Smooth muscle cell (in vitro differentiated cells): Measurements from ENCODE around the gene HIGD1B. TPM values are rescaled to one million over a fixed set of nuclear protein-coding genes. Genes with fewer than 3 reads are reported as not detected.

Source experiments
- DNase-seq: peaks from one replicate; lab custom pipeline; 2025; ENCODE audit not compliant: unreplicated experiment; lab: John Stamatoyannopoulos, UW
- H2AFZ ChIP-seq: fragments of 200-600 bp; sonication (generic); 2 replicates; pipeline ENCODE4 v1.6.0; 2016; ENCODE audit warnings: antibody characterized with exemption, low read depth, mild to moderate bottlenecking
- H3F3A ChIP-seq: fragments of 200-600 bp; sonication (generic); 2 replicates; pipeline ENCODE4 v1.6.0; 2017; ENCODE audit warnings: antibody characterized with exemption, low read depth
- H3K27ac ChIP-seq: fragments of 200-600 bp; sonication (generic); 2 replicates; pipeline ENCODE4 v1.5.1; 2016; ENCODE audit warnings: low read depth, mild to moderate bottlenecking
- H3K27me3 ChIP-seq: fragments of 200-600 bp; sonication (generic); 2 replicates; pipeline ENCODE4 v1.6.1; 2016; ENCODE audit warnings: low read depth, mild to moderate bottlenecking
- H3K36me3 ChIP-seq: fragments of 200-600 bp; sonication (generic); 2 replicates; pipeline ENCODE4 v1.5.1; 2016; ENCODE audit warnings: low read depth
- H3K4me1 ChIP-seq: fragments of 200-600 bp; sonication (generic); 2 replicates; pipeline ENCODE4 v1.5.1; 2016; ENCODE audit warnings: low read depth
- H3K4me2 ChIP-seq: fragments of 200-600 bp; sonication (generic); 2 replicates; pipeline ENCODE4 v1.6.0; 2016; ENCODE audit warnings: mild to moderate bottlenecking
- H3K4me3 ChIP-seq: fragments of 200-600 bp; sonication (generic); 2 replicates; pipeline ENCODE4 v1.5.1; 2016; ENCODE audit warnings: mild to moderate bottlenecking
- H3K79me2 ChIP-seq: fragments of 200-600 bp; sonication (generic); 2 replicates; pipeline ENCODE4 v1.6.0; 2016; ENCODE audit warnings: low read depth, mild to moderate bottlenecking
- H3K9ac ChIP-seq: fragments of 200-600 bp; sonication (generic); 2 replicates; pipeline ENCODE4 v1.6.0; 2016; ENCODE audit warnings: low read depth
- H3K9me3 ChIP-seq: fragments of 200-600 bp; sonication (generic); replicated peaks from 2 replicates; pipeline ENCODE4 v1.5.1; 2016; ENCODE audit warnings: low read depth
- H4K20me1 ChIP-seq: fragments of 200-600 bp; sonication (generic); 2 replicates; pipeline ENCODE4 v1.6.0; 2016; ENCODE audit warnings: low read depth
- WGBS: methylation state at CpG from one replicate; pipeline ENCODE4 v1.1.7; 2016; ENCODE audit warnings: low lambda C conversion rate; 5-methylcytosine and 5-hydroxymethylcytosine counted together
- polyA plus RNA-seq: library from polyadenylated mRNA; unstranded; fragments of >200 nt; fragmentation: Nextera tagmentation; extraction: Ambion mirVana; gene quantifications from 2 replicates; pipeline ENCODE4 v1.2.1, GENCODE V29; 2016
- total RNA-seq: library from RNA; depleted of rRNA; stranded (reverse); fragments of >200 nt; gene quantifications from 2 replicates; pipeline ENCODE4 v1.2.3, GENCODE V29; 2014
- TF ChIP-seq, protein P1 (sequence below): fragments of 200-600 bp; sonication (generic); IDR thresholded peaks from 2 replicates; pipeline ENCODE4 v1.5.1; 2017; ENCODE audit warnings: borderline replicate concordance, mild to moderate bottlenecking, antibody characterized with exemption; ENCODE audit not compliant: insufficient read depth, poor library complexity, severe bottlenecking

Gene HIGD1B
- total and polyA plus RNA-seq, 2 experiments from 2014 or later = 0.39 TPM; not detected in 1

GRCh38 chr17:44878627-44879221, 31.0 kb downstream of the HIGD1B start:
- H3K9ac ChIP-seq = no peak overlapping the region
- TF ChIP-seq, protein P1, sequence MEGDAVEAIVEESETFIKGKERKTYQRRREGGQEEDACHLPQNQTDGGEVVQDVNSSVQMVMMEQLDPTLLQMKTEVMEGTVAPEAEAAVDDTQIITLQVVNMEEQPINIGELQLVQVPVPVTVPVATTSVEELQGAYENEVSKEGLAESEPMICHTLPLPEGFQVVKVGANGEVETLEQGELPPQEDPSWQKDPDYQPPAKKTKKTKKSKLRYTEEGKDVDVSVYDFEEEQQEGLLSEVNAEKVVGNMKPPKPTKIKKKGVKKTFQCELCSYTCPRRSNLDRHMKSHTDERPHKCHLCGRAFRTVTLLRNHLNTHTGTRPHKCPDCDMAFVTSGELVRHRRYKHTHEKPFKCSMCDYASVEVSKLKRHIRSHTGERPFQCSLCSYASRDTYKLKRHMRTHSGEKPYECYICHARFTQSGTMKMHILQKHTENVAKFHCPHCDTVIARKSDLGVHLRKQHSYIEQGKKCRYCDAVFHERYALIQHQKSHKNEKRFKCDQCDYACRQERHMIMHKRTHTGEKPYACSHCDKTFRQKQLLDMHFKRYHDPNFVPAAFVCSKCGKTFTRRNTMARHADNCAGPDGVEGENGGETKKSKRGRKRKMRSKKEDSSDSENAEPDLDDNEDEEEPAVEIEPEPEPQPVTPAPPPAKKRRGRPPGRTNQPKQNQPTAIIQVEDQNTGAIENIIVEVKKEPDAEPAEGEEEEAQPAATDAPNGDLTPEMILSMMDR = peak; percentile 58
- WGBS = 70% methylated on average over 6 of the region's 6 CpGs
- H3K4me3 ChIP-seq = no peak overlapping the region
- peaks cover 16% of the 10 kb centered on the region for H3K36me3 ChIP-seq
- no peaks in the 10 kb centered on the region for H3K79me2 ChIP-seq
- no peaks in the 10 kb centered on the region for H3K9me3 ChIP-seq
- H3K4me1 ChIP-seq = no peaks in the 10 kb centered on the region
- DNase-seq = no peak
- H3K4me2 ChIP-seq = no peak overlapping the region
- H3K27ac ChIP-seq = no peak overlapping the region
- peaks cover 3% of the 10 kb centered on the region for H3F3A ChIP-seq
- no peaks in the 10 kb centered on the region for H3K27me3 ChIP-seq
- H4K20me1 ChIP-seq = no peaks in the 10 kb centered on the region
- no peak overlapping the region for H2AFZ ChIP-seq

GRCh38 chr17:44879376-44879775, 31.7 kb downstream of the HIGD1B start:
- Histone ChIP-seq H3K4me2 (no peak overlapping the region), H3K36me3 (peaks cover 16% of the 10 kb centered on the region), H3K79me2 (no peaks in the 10 kb centered on the region), H2AFZ (no peak overlapping the region), H3F3A (peaks cover 3% of the 10 kb centered on the region), H3K9me3 (no peaks in the 10 kb centered on the region), H3K27ac (no peak overlapping the region), H3K27me3 (no peaks in the 10 kb centered on the region), H4K20me1 (no peaks in the 10 kb centered on the region), H3K9ac (no peak overlapping the region), H3K4me3 (no peak overlapping the region), H3K4me1 (no peaks in the 10 kb centered on the region)
- TF ChIP-seq, protein P1 = no peak
- DNase-seq = no peak
- 86% methylated on average over 6 of the region's 6 CpGs for WGBS

DNA sequence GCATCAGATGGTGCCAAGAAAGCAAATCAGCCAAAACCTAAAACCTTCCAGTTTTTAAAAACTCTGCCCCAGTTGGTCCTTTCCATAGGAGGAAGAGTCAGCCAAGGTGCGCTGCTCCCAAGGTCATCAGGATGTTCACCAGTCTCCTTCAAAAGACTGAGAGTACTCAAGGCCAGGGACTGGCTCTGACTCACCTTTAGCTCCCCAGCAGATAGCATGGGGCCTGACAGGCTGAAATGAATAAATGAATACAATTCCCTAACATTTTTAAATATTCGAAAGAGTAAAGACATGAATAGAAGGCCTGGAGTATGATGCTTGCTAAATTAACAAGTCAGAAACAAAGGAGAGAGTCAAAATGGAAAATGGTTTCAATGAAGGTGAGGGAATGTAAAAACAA, 32.4 kb downstream of the HIGD1B start:
- Histone ChIP-seq H3F3A (peaks cover 3% of the 10 kb centered on the region), H3K9me3 (no peaks in the 10 kb centered on the region), H3K9ac (no peak overlapping the region), H3K4me3 (no peak overlapping the region), H3K27me3 (no peaks in the 10 kb centered on the region), H3K4me2 (no peak overlapping the region), H4K20me1 (no peaks in the 10 kb centered on the region), H3K27ac (no peak overlapping the region), H3K79me2 (no peaks in the 10 kb centered on the region), H2AFZ (no peak overlapping the region), H3K36me3 (peaks cover 16% of the 10 kb centered on the region), H3K4me1 (no peaks in the 10 kb centered on the region)
- DNase-seq = no peak
- WGBS = 87% methylated on average over 2 of the region's 2 CpGs
- TF ChIP-seq, protein P1 = no peak

DNA sequence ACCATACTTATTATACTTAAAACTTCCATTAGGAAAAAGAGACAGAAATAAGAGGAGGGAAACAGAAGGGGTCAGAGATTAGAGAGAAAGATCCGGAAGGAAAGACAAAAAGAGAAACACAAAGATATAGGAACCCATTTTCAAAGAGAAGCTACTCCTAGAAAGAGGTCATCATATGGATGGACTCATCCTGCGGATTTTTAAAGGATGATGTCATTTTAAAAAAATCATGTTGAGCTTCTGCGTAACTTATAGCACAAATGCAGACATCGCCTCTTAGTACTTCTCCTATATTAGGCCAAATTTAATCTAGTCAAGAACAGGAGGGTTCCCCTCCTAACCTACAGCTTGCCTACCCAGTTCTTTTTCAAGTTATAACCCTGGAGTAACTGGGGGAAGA, 33.5 kb downstream of the HIGD1B start:
- H4K20me1 ChIP-seq = no peaks in the 10 kb centered on the region
- H2AFZ ChIP-seq = no peak overlapping the region
- H3K27ac ChIP-seq = no peak overlapping the region
- H3K36me3 ChIP-seq = peaks cover 19% of the 10 kb centered on the region
- no peak overlapping the region for H3K4me3 ChIP-seq
- H3K79me2 ChIP-seq = no peaks in the 10 kb centered on the region
- TF ChIP-seq, protein P1 = no peak
- no peaks in the 10 kb centered on the region for H3K4me1 ChIP-seq
- H3K9ac ChIP-seq = no peak overlapping the region
- no peaks in the 10 kb centered on the region for H3K9me3 ChIP-seq
- H3K27me3 ChIP-seq = no peaks in the 10 kb centered on the region
- 87% methylated on average over 4 of the region's 4 CpGs for WGBS
- peaks cover 3% of the 10 kb centered on the region for H3F3A ChIP-seq
- no peak for DNase-seq
- H3K4me2 ChIP-seq = no peak overlapping the region
